Suprapubic skin (tissue), 3 donors: ENCODE data around the gene IL17B.

Experiments used
- CTCF ChIP-seq, 2 donors: fragments of 200-600 bp in 1 of 2; fragments of 450-650 bp in 1 of 2; sonication (generic) in 1 of 2; IDR thresholded peaks; one replicate each; pipeline ENCODE4 v1.5.1; 2016 to 2019; ENCODE audit warnings: antibody characterized with exemption in 2 of 2, mild to moderate bottlenecking in 1 of 2, moderate library complexity in 1 of 2
- POLR2A ChIP-seq, 2 donors: fragments of 450-650 bp; IDR thresholded peaks; one replicate each; pipeline ENCODE4 v1.6.1; 2017; ENCODE audit warnings: antibody characterized with exemption in 2 of 2, mild to moderate bottlenecking in 2 of 2, moderate library complexity in 2 of 2

GRCh38 chr5:149381261-149381985, 2.3 kb upstream of the IL17B start:
- no peak for TF ChIP-seq CTCF (IDR thresholded peaks at IDR 0.05)
- no peak for TF ChIP-seq POLR2A (IDR thresholded peaks at IDR 0.05)
